ENCODE measurements around the gene NAV2.

NAV2 gene

GRCh38 chr11:19721176-19721575 is 8.5 kb downstream of the NAV2 start:
- DNase-seq: no peak

GRCh38 chr11:19722702-19723101 is 10.1 kb downstream of the NAV2 start:
- no peak for DNase-seq

GRCh38 chr11:19723572-19724342 is 11.1 kb downstream of the NAV2 start:
- DNase-seq: peak; percentile 79

- no peak for DNase-seq
These were observed 12.1 kb downstream of the NAV2 start for GRCh38 chr11:19724765-19725164.

GRCh38 chr11:19725379-19726079 is 12.9 kb downstream of the NAV2 start:
- no peak for DNase-seq

GRCh38 chr11:19727246-19727645 is 14.6 kb downstream of the NAV2 start:
- no peak for DNase-seq

GRCh38 chr11:19728436-19728835 is 15.8 kb downstream of the NAV2 start:
- no peak for DNase-seq

GRCh38 chr11:19729141-19729540 is 16.5 kb downstream of the NAV2 start:
- DNase-seq: no peak

GRCh38 chr11:19730373-19730772 is 17.7 kb downstream of the NAV2 start:
- DNase-seq: no peak

GRCh38 chr11:19734171-19734570 is 21.5 kb downstream of the NAV2 start:
- no peak for DNase-seq

- DNase-seq: no peak
These were observed 22.7 kb downstream of the NAV2 start for GRCh38 chr11:19735157-19735908.

- DNase-seq: no peak
These were observed 23.4 kb downstream of the NAV2 start for GRCh38 chr11:19735909-19736498.

- no peak for DNase-seq
These were observed 24.2 kb downstream of the NAV2 start for GRCh38 chr11:19736831-19737230.

- no peak for DNase-seq
These were observed 24.9 kb downstream of the NAV2 start for GRCh38 chr11:19737575-19737974.

- no peak for DNase-seq
These were observed 25.5 kb downstream of the NAV2 start for GRCh38 chr11:19738124-19738523.

GRCh38 chr11:19739872-19740271 is 27.2 kb downstream of the NAV2 start:
- DNase-seq: no peak

- no peak for DNase-seq
These were observed 27.9 kb downstream of the NAV2 start for GRCh38 chr11:19740586-19740985.

- peak; percentile 67 for DNase-seq
These were observed 30.1 kb downstream of the NAV2 start for GRCh38 chr11:19742588-19743292.

GRCh38 chr11:19743622-19744021 is 31.0 kb downstream of the NAV2 start:
- DNase-seq: no peak

GRCh38 chr11:19744130-19744529 is 31.5 kb downstream of the NAV2 start:
- no peak for DNase-seq

GRCh38 chr11:19746086-19746485 is 33.4 kb downstream of the NAV2 start:
- DNase-seq: no peak

- no peak for DNase-seq
These were observed 35.0 kb downstream of the NAV2 start for GRCh38 chr11:19747634-19748033.

- no peak for DNase-seq
These were observed 38.4 kb downstream of the NAV2 start for GRCh38 chr11:19751055-19751454.

Data from CD4-positive, alpha-beta T cell treated with Interleukin-4 for 4 hours (primary cell).